Stimulated activated CD4-positive, alpha-beta T cell treated with anti-CD3 and anti-CD28 coated beads, Interleukin-15, amount 100 ng/mL, for 48 hours (primary cell): ENCODE results near the gene SHROOM1.
A peak's percentile ranks its signal among the peaks of the same experiment; 100 is the strongest.

Experiments
- DNase-seq, 2 donors: peaks; one replicate each; pipeline ENCODE4 v3.0.0-alpha.2; 2020; ENCODE audit warnings: low read depth in 2 of 2

The SHROOM1 gene

DNA sequence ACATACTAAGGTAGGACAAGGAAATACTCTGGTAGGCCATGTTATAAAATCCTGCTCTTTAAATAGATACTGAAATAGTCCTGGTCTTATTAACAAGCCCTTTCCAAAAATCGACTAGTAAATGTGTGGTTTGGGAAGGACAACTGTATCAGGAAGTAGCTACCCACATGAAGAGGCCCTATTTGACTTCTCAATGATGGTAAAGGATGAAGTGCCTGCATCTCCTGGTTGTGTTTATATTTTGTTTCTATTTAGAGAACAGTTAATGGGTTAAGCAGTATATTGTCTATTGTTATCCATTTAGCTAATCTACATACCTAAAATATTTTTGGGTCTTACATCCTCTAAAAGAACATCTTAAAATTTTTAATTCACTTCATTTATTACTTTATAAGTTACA lies 23.3 kb upstream of the SHROOM1 start:
- no peak for DNase-seq

GRCh38 chr5:132853323-132853722 lies 22.9 kb upstream of the SHROOM1 start:
- DNase-seq: no peak

DNA sequence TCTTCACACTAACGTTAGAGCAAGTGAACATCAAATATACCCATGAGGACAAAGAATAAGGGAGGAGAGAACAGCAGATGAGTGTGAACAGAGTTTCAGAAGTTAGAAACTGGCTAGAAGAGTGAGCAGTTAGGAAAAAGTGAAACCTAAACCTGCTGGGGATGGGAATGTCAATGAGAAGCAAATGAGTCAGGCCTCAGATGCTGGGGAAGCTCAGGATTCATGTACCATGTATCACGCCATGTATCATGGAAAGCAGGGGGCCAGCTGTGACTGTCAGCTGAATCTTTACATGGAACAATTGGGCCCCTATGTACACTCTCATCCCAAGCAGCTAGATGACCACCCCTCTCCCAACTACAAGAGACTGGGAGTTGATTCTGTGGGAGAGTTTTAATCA lies 19.6 kb upstream of the SHROOM1 start:
- DNase-seq: no peak

DNA sequence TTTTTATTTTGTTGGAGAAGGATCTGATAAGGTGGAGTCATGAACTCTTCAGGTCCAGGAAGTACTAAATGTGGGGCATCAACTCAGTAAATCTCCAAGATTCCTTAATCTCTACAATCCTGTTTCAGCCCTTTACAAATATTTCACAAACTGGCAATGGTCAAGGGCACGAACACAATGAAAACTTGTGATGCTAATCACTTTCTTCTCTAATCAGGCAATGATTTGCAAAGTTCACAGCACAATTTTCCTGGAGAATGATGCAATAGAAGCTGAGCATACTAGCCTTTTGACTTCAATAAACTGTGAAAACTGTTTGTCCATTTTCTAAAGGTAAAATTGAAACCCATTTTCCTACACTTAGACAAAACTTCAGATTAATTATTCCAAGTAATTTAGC lies 18.9 kb upstream of the SHROOM1 start:
- no peak for DNase-seq

DNA sequence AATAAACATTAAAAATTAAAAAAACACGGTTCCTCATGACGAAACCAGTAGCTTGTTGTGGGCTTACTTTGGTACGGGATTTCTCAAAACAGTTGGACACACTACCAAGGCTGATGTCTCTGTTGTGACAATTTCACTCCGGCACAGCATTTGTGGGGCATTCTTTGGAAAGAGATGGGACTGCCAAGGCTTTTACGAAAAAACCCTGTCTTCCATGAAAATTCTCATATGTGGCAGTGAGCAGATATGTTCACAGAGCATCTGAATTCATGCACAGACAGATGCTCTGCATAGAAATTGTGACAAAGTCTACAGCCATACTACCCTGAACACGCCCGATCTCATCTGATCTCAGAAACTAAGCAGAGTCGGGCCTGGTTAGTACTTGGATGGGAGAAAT lies 17.8 kb upstream of the SHROOM1 start:
- no peak for DNase-seq

GRCh38 chr5:132841305-132841704 lies 10.9 kb upstream of the SHROOM1 start:
- no peak for DNase-seq

DNA sequence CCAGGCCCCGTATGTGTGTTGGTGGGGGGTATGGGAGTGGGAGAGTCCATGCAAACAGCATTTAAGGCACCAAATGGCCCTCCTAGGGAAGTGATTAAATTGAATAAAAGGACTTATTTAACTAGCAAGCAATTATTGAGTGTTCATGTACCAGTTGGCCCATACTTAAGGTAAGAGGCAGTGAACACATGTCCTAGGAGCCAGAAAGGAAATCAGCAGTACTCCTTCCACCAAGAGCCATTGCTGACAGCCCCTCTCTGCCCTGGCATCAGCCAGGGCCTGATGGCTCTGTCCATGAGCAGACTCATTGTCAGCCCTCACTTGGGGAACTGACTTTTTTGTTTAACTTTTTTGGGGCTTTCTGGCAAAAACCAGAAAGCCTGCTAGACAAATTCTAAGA lies 10.4 kb upstream of the SHROOM1 start:
- no peak for DNase-seq

DNA sequence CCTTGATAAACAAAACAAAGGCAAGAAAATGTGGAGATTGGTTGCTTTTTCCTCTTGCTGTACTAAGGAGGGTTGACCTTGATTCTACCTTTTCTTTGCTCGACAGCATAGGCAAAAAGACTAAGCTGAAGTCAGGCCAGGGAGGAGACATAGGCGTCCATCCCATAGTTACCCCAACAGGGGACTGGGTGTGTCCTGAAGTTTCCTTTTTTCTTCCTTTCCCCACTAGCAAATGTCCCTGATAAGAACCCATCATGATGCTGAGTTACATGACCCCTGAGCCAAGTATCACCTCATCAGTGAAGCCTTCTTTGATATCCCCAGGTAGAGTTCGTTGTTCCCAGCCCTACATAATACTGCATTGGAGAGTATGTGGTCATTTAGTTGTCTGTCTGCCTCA lies 9.9 kb upstream of the SHROOM1 start:
- DNase-seq: no peak

DNA sequence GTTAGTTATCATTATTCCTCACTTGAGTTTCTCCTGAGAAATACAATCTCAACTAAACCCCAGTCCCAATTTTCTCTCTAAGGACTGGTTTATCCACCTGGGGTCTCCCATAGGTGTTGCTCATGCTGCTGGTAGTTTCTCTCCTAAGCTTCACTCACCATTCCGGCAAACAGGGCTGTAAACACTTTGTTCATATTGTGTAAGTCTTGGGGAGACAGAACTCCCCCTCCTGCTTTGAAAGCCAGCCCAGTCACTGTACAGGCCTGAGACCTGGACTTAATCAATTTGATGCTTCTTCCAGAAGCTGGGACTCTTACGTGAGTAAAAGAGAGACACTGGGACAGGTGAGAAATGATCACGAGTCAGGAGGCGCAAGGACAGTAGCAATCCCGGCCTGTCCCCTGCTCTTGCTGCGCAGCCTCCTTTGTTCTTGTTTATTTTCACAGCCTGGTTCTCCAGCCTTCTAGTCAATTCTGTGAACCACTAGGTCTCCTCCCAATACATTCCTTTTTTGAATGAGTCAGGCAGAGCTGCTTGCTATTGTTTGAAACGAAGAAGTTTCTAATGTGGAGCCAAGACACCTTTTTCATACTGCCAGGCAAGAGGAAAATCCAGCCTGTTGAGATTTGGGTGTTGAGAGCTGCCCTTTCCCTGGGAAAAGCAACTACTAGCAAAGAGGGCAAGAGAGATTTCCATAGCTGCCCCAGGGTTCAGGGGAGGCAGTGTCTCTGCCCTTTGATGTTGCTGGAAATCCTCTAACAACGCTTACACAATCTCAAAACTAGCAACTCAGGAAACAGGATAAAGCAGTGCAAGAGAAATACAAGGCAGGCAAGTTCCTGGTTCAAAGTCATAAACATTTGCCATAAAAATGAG lies 9.2 kb upstream of the SHROOM1 start:
- no peak for DNase-seq

GRCh38 chr5:132838516-132839282 lies 8.3 kb upstream of the SHROOM1 start:
- no peak for DNase-seq

DNA sequence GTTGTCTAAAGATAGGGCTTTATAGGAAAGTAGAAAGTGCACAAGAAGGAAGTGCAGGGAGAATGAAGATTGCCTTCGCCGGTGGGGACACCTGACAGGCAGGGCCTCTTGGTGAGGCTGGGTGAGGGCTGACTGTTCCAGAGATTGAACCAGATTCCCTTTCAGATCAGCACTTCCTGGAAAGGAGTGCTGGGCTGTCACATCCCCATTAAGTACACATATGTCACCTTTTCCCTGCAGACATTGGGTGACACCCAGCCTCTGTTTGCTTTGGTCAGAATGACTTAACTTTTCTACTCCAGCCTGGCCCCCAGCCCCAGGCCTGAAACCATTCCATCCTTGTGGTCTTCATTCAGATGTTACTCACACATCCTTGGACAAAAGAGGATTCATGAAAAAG lies 7.4 kb upstream of the SHROOM1 start:
- DNase-seq: no peak

GRCh38 chr5:132836852-132837251 lies 6.4 kb upstream of the SHROOM1 start:
- no peak for DNase-seq

- no peak for DNase-seq
These were observed 3.6 kb upstream of the SHROOM1 start for GRCh38 chr5:132834057-132834456.

- no peak for DNase-seq
These were observed 2.2 kb upstream of the SHROOM1 start for GRCh38 chr5:132832612-132833011.

GRCh38 chr5:132831095-132831860 lies 831 bp upstream of the SHROOM1 start:
- DNase-seq: no peak

GRCh38 chr5:132829742-132830435 lies 558 bp downstream of the SHROOM1 start:
- DNase-seq: peak; percentile 52 to 66

- no peak for DNase-seq
These were observed 1.5 kb downstream of the SHROOM1 start for GRCh38 chr5:132828846-132829494.

GRCh38 chr5:132827943-132828673 lies 2.3 kb downstream of the SHROOM1 start:
- no peak for DNase-seq

DNA sequence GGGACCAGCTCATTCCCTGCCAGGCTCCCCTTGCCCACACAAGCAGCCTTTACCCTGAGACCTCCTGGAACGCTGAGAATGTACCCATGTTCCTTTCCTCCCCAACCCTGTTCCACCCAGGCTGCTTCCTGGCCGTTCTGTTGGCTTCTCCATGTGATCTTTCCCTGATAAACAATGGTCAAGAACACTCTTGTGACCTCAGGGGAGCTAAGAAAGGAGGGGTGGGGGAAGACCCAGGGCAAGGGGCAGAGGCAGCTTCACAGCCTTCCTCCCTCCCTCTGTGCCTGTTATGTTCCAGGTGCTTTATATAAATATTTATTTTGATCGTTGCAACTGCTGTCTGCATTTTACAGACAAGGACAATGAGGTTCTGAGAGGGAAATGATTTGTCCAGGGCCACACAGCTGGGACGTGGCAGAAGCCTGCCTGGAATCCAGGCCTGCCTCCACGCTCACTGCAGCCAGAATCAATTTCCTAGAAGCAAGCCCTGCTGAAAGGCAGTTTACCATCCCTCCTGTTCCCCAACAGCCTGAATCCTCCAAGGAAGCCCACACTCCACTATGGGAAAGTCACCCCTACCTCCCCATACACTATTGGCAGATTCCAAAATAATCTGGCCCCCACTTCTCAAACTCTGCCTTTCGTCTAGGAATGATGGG lies 3.9 kb downstream of the SHROOM1 start:
- no peak for DNase-seq

DNA sequence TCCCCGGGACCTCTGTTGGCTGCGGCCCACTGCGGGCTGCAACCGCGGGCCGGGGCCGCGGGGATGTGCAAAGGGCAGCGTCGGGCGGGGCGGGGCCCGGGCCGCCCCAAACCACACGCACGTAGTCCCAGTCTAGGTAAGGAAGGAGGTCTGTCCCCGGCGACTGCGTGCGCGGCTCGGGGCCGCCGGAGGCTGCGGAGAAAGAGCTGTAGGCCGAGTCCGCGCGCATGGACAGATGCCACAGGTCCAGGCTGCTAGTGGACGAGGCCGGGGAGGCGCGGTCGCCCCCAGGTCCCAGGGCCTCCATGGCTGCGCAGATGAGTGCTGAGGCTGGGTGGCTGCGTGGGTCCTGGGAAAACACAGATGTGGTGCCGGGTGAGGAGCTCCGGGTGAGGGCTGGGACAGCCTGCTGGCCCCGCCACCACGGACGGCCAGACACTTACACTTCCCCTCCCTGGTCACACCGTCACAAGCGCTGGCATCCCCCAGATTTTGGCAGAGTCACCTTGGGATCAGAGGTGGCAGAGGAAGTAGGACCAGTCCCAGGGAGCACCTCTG lies 4.5 kb downstream of the SHROOM1 start:
- no peak for DNase-seq
